CD14-positive monocyte (primary cell): ENCODE results near the gene ACTA1. TPM values are rescaled to one million over a fixed set of nuclear protein-coding genes. Genes with fewer than 3 reads are reported as not detected.

Experiments used
- DNase-seq, 3 donors: peaks; one replicate each; pipeline ENCODE4 v3.0.0-alpha.2; 2011 to 2022
- H2AFZ ChIP-seq: 2 replicates; pipeline ENCODE4 v1.6.0; 2012; ENCODE audit warnings: mild to moderate bottlenecking, low read depth, low read length, inconsistent platforms; ENCODE audit not compliant: insufficient read depth, poor library complexity, severe bottlenecking
- H3K27ac ChIP-seq, 2 donors: 1 replicate in 1 of 2; 2 replicates in 1 of 2; pipeline ENCODE4 v1.5.1; 2012 to 2013; ENCODE audit warnings: low read length in 2 of 2, control low read depth in 1 of 2, inconsistent platforms in 1 of 2, low read depth in 1 of 2, mild to moderate bottlenecking in 1 of 2
- H3K27me3 ChIP-seq, 2 donors: one replicate each; pipeline versions ENCODE4 v1.6.0 to v1.6.1; 2011 to 2013; ENCODE audit warnings: low read length in 2 of 2; ENCODE audit not compliant: control insufficient read depth in 2 of 2, insufficient read depth in 2 of 2
- H3K36me3 ChIP-seq, 2 donors: replicated peaks in 1 of 2; 1 replicate in 1 of 2; 2 replicates in 1 of 2; pipeline versions ENCODE4 v1.5.1 to v1.6.1; 2012 to 2013; ENCODE audit warnings: low read length in 2 of 2, control low read depth in 1 of 2, inconsistent platforms in 1 of 2, mild to moderate bottlenecking in 1 of 2; ENCODE audit not compliant: insufficient read depth in 2 of 2, control insufficient read depth in 1 of 2
- H3K4me1 ChIP-seq, 2 donors: 1 replicate in 1 of 2; 2 replicates in 1 of 2; pipeline versions ENCODE4 v1.5.1 to v1.6.1; 2012 to 2013; ENCODE audit warnings: low read length in 2 of 2, control low read depth in 1 of 2, inconsistent platforms in 1 of 2, mild to moderate bottlenecking in 1 of 2, moderate library complexity in 1 of 2; ENCODE audit not compliant: insufficient read depth in 2 of 2, control insufficient read depth in 1 of 2
- H3K4me2 ChIP-seq: replicated peaks from 2 replicates; pipeline ENCODE3; 2012; ENCODE audit warnings: low read length, moderate library complexity, mild to moderate bottlenecking; ENCODE audit not compliant: poor library complexity, severe bottlenecking; ENCODE audit errors: extremely low read depth
- H3K4me3 ChIP-seq, 3 experiments: fragments of 200-600 bp in 1 of 3; sonication (generic) in 1 of 3; replicated peaks in 1 of 3; 1 replicate in 2 of 3; 2 replicates in 1 of 3; pipeline ENCODE4 v1.5.1; 2011 to 2013; ENCODE audit warnings: low read length in 3 of 3, mild to moderate bottlenecking in 3 of 3, control low read depth in 2 of 3, low read depth in 2 of 3, inconsistent platforms in 1 of 3, moderate library complexity in 1 of 3
- H3K79me2 ChIP-seq: 2 replicates; pipeline ENCODE4 v1.6.0; 2012; ENCODE audit warnings: mild to moderate bottlenecking, control low read depth, inconsistent platforms, low read length, moderate library complexity; ENCODE audit not compliant: insufficient read depth
- H3K9ac ChIP-seq: 2 replicates; pipeline ENCODE4 v1.6.0; 2017; ENCODE audit warnings: low read length, mild to moderate bottlenecking; ENCODE audit not compliant: insufficient read depth, poor library complexity, severe bottlenecking
- H3K9me3 ChIP-seq, 2 donors: replicated peaks in 1 of 2; 1 replicate in 1 of 2; 2 replicates in 1 of 2; pipeline versions ENCODE4 v1.5.1 to v1.6.1; 2012 to 2013; ENCODE audit warnings: low read length in 2 of 2, control low read depth in 1 of 2; ENCODE audit not compliant: control insufficient read depth in 1 of 2, insufficient read depth in 1 of 2
- H4K20me1 ChIP-seq: 2 replicates; pipeline ENCODE4 v1.6.0; 2012; ENCODE audit warnings: mild to moderate bottlenecking, low read length, control low read depth, moderate library complexity; ENCODE audit not compliant: insufficient read depth
- H3K27ac Mint-ChIP-seq, 7 donors: one replicate each; pipeline ENCODE4 v1.8.0; 2020; ENCODE audit warnings: mild to moderate bottlenecking in 7 of 7, mixed read lengths in 7 of 7, moderate library complexity in 6 of 7, inconsistent platforms in 2 of 7
- H3K27me3 Mint-ChIP-seq, 3 donors: one replicate each; pipeline ENCODE4 v1.8.0; 2021 to 2022; ENCODE audit warnings: low read depth in 3 of 3, mild to moderate bottlenecking in 3 of 3, mixed read lengths in 3 of 3, moderate library complexity in 3 of 3, inconsistent platforms in 1 of 3
- H3K36me3 Mint-ChIP-seq, 2 donors: one replicate each; pipeline ENCODE4 v1.8.0; 2020; ENCODE audit warnings: mixed read lengths in 2 of 2, inconsistent platforms in 1 of 2, mild to moderate bottlenecking in 1 of 2
- H3K4me1 Mint-ChIP-seq: one replicate; pipeline ENCODE4 v1.8.0; 2020; ENCODE audit warnings: mild to moderate bottlenecking, mixed read lengths
- H3K4me3 Mint-ChIP-seq, 2 donors: one replicate each; pipeline ENCODE4 v1.8.0; 2020; ENCODE audit warnings: mild to moderate bottlenecking in 2 of 2, mixed read lengths in 2 of 2, moderate library complexity in 1 of 2
- H3K9me3 Mint-ChIP-seq, 7 donors: one replicate each; pipeline ENCODE4 v1.8.0; 2020 to 2022; ENCODE audit warnings: mixed read lengths in 7 of 7, mild to moderate bottlenecking in 6 of 7, moderate library complexity in 6 of 7, inconsistent platforms in 2 of 7
- CTCF ChIP-seq: fragments of 200-600 bp; IDR thresholded peaks from one replicate; pipeline ENCODE4 v1.8.0; 2022; ENCODE audit warnings: antibody characterized with exemption, mild to moderate bottlenecking
- WGBS: methylation state at CpG from one replicate; pipeline ENCODE4 v1.1.5; 2013; ENCODE audit warnings: missing lambda C conversion rate; ENCODE audit not compliant: insufficient coverage; 5-methylcytosine and 5-hydroxymethylcytosine counted together
- intact Hi-C, 2 donors: fragments of 100-400 bp; cut with micrococcal nuclease; formaldehyde crosslinking; loops; one replicate each; pipeline versions ENCODE4 v1.15.0 to v1.15.1; 2023
- polyA plus RNA-seq, 3 donors: library from polyadenylated mRNA; depleted of rRNA in 1 of 3; unstranded in 2 of 3; stranded (reverse) in 1 of 3; fragments of 300-500 nt in 2 of 3; fragments of >200 nt in 1 of 3; fragmentation: Illumina TruSeq in 2 of 3; gene quantifications; 1 replicate in 2 of 3; 2 replicates in 1 of 3; pipeline ENCODE4 v1.2.3, GENCODE V29; 2012 to 2021

Gene ACTA1
- polyA plus RNA-seq, 3 donors, result 0.72 TPM; not detected in 2

GRCh38 chr1:229406798-229407197 lies 27.1 kb downstream of the ACTA1 start:
- 7% methylated on average over 7 of the region's 10 CpGs for WGBS
- peak overlapping the region in 1 of 3 experiments; percentile 61 for H3K4me3 ChIP-seq
- intact Hi-C loops, result no loop called here
- Mint-ChIP-seq H3K27ac (peak overlapping the region in 1 of 7 donors; percentile 16), H3K4me3 (peak overlapping the region; percentile 68 to 91), H3K9me3 (peaks cover 0 to 13% (median 3%) of the 10 kb centered on the region in 7 donors), H3K36me3 (peaks cover 0 to 3% of the 10 kb centered on the region in 2 donors), H3K4me1 (peaks cover 38% of the 10 kb centered on the region), H3K27me3 (peaks cover 69 to 92% (median 74%) of the 10 kb centered on the region in 3 donors)
- no peaks in the 10 kb centered on the region for H3K36me3 ChIP-seq
- H3K4me2 ChIP-seq, result peak overlapping the region; percentile 64
- peak overlapping the region; percentile 63 for H2AFZ ChIP-seq
- no peak for TF ChIP-seq CTCF
- no peaks in the 10 kb centered on the region for H4K20me1 ChIP-seq
- H3K9ac ChIP-seq, result no peak overlapping the region
- DNase-seq, result no peak
- H3K9me3 ChIP-seq, result peaks cover 0 to 9% of the 10 kb centered on the region in 2 donors
- no peaks in the 10 kb centered on the region for H3K79me2 ChIP-seq
- no peak overlapping the region for H3K27ac ChIP-seq
- H3K27me3 ChIP-seq, result peaks cover 27 to 74% of the 10 kb centered on the region in 2 donors
- H3K4me1 ChIP-seq, result peaks cover 32 to 40% of the 10 kb centered on the region in 2 donors

DNA sequence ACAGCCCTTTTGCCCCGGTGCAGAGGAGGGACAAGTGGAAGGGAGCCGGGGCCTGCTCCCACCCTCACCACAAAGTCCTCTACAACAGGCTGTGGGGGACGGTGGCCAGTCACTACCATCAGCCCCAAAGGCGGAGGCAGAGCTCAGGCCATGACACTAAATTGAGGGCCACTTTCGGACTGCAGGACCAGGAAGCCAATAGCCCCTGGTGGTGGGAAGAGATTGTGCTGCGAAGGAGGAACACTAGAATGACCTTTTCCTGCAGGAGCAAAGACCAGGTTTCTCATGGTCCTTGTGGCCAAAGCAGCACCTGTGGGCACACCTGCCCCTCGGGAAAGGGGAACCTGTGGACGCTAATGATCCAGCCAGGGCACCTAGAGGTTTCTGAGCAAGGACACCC lies 30.3 kb downstream of the ACTA1 start:
- H3K9ac ChIP-seq, result no peak overlapping the region
- intact Hi-C loops, result no loop called here
- peaks cover 0 to 7% of the 10 kb centered on the region in 2 donors for H3K9me3 ChIP-seq
- no peak overlapping the region for H3K27ac Mint-ChIP-seq
- H2AFZ ChIP-seq, result no peak overlapping the region
- 86% methylated on average over 4 of the region's 8 CpGs for WGBS
- H3K27me3 ChIP-seq, result peaks cover 22 to 50% of the 10 kb centered on the region in 2 donors
- H3K36me3 ChIP-seq, result no peaks in the 10 kb centered on the region
- no peaks in the 10 kb centered on the region for H3K79me2 ChIP-seq
- H3K4me3 ChIP-seq, result no peak overlapping the region
- peaks cover 0 to 3% of the 10 kb centered on the region in 2 donors for H3K36me3 Mint-ChIP-seq
- no peak overlapping the region for H3K4me3 Mint-ChIP-seq
- H3K27me3 Mint-ChIP-seq, result peaks cover 63 to 81% (median 65%) of the 10 kb centered on the region in 3 donors
- no peak for DNase-seq
- H3K4me2 ChIP-seq, result no peak overlapping the region
- TF ChIP-seq CTCF, result no peak
- peaks cover 9 to 13% of the 10 kb centered on the region in 2 donors for H3K4me1 ChIP-seq
- no peaks in the 10 kb centered on the region for H4K20me1 ChIP-seq
- H3K27ac ChIP-seq, result no peak overlapping the region
- H3K4me1 Mint-ChIP-seq, result peaks cover 13% of the 10 kb centered on the region
- peaks cover 0 to 13% (median 3%) of the 10 kb centered on the region in 7 donors for H3K9me3 Mint-ChIP-seq
